Endothelial cell of umbilical vein (primary cell): ENCODE measurements around the gene RBM20.
"Not testable (repeated sequence)": the region's sequence is repeated elsewhere in the genome, so short reads cannot be mapped to it uniquely, and the experiment has no call there.

Experiments used
- CTCF ChIP-seq, 2 donors: IDR thresholded peaks; 1 replicate in 1 of 2; 2 replicates in 1 of 2; pipeline ENCODE4 v1.5.1; 2011; ENCODE audit warnings: low read length in 2 of 2, mild to moderate bottlenecking in 2 of 2, moderate library complexity in 2 of 2, control low read depth in 1 of 2, inconsistent platforms in 1 of 2, low read depth in 1 of 2; ENCODE audit not compliant: insufficient read depth in 1 of 2; ENCODE audit errors: extremely low read depth in 1 of 2
- FOS ChIP-seq: IDR thresholded peaks from 2 replicates; pipeline ENCODE4 v1.6.1; 2011; ENCODE audit warnings: mild to moderate bottlenecking, low read length, moderate library complexity, borderline replicate concordance; ENCODE audit not compliant: insufficient read depth
- MAX ChIP-seq: IDR thresholded peaks from 2 replicates; pipeline ENCODE4 v1.6.1; 2011; ENCODE audit not compliant: insufficient read depth, insufficient read length
- MYC ChIP-seq: IDR thresholded peaks from one replicate; pipeline ENCODE4 v1.6.1; 2011; ENCODE audit warnings: mild to moderate bottlenecking, low read depth, low read length
- POLR2A ChIP-seq: IDR thresholded peaks from 2 replicates; pipeline ENCODE4 v1.6.1; 2012; ENCODE audit warnings: low read depth, mild to moderate bottlenecking, control low read depth, low read length

GRCh38 chr10:110767601-110768000, 123.5 kb downstream of the RBM20 start:
- not testable (repeated sequence) for TF ChIP-seq CTCF (IDR thresholded peaks at IDR 0.05; ENCODE audit: extremely low read depth in 1 of 2, insufficient read depth in 1 of 2, low read depth in 1 of 2, low read length in 2 of 2); FOS; MYC; POLR2A; MAX
